Tibial nerve (tissue), 4 donors: ENCODE data around the gene ESPL1. TPM values are rescaled to one million over a fixed set of nuclear protein-coding genes. Genes with fewer than 3 reads are reported as not detected.
A peak's percentile ranks its signal among the peaks of the same experiment; 100 is the strongest.

Experiments
- DNase-seq, 2 donors: peaks; one replicate each; pipeline ENCODE4 v3.0.0-alpha.2; 2019; ENCODE audit warnings: low spot score in 2 of 2
- H3K27ac ChIP-seq, 4 donors: fragments of 200-600 bp; sonication (generic) in 3 of 4; one replicate each; pipeline ENCODE4 v1.5.1; 2017 to 2019; ENCODE audit warnings: mild to moderate bottlenecking in 1 of 4
- H3K27me3 ChIP-seq, 2 donors: fragments of 200-600 bp; sonication (generic) in 1 of 2; one replicate each; pipeline versions ENCODE4 v1.5.1 to v1.6.0; 2017 to 2019
- H3K36me3 ChIP-seq, 3 donors: fragments of 200-600 bp; sonication (generic); one replicate each; pipeline ENCODE4 v1.5.1; 2018 to 2019
- H3K4me1 ChIP-seq, 4 donors: fragments of 200-600 bp; sonication (generic) in 3 of 4; one replicate each; pipeline ENCODE4 v1.5.1; 2017 to 2019
- H3K4me3 ChIP-seq, 4 donors: fragments of 200-600 bp; sonication (generic) in 3 of 4; one replicate each; pipeline ENCODE4 v1.5.1; 2017 to 2019; ENCODE audit warnings: mild to moderate bottlenecking in 1 of 4, moderate library complexity in 1 of 4
- H3K9me3 ChIP-seq, 4 donors: fragments of 200-600 bp; sonication (generic) in 3 of 4; one replicate each; pipeline ENCODE4 v1.5.1; 2017 to 2019
- CTCF ChIP-seq, 5 experiments: fragments of 200-600 bp in 3 of 5; fragments of 450-650 bp in 2 of 5; sonication (generic) in 3 of 5; IDR thresholded peaks; one replicate each; pipeline ENCODE4 v1.5.1; 2016 to 2019; ENCODE audit warnings: antibody characterized with exemption in 5 of 5, mild to moderate bottlenecking in 3 of 5, moderate library complexity in 2 of 5
- EP300 ChIP-seq, 2 donors: sonication (generic); formaldehyde crosslinking; IDR thresholded peaks; one replicate each; pipeline ENCODE4 v1.6.1; 2017; ENCODE audit warnings: antibody characterized with exemption in 2 of 2, mild to moderate bottlenecking in 1 of 2
- POLR2A ChIP-seq, 2 donors: fragments of 450-650 bp; IDR thresholded peaks; one replicate each; pipeline ENCODE4 v1.6.1; 2017; ENCODE audit warnings: antibody characterized with exemption in 2 of 2, mild to moderate bottlenecking in 2 of 2, moderate library complexity in 2 of 2
- WGBS, 2 donors: methylation state at CpG; one replicate each; pipeline ENCODE4 v1.1.5; 2018; 5-methylcytosine and 5-hydroxymethylcytosine counted together
- total RNA-seq, 4 donors: library from RNA; depleted of rRNA; stranded (reverse); fragments of >200 nt; gene quantifications; one replicate each; pipeline ENCODE4 v1.1.0, GENCODE V29; 2016

ESPL1 gene
- total RNA-seq, 4 donors from 2014 or later = 2.2 to 8.7 (median 2.5) TPM; not detected in 1

DNA sequence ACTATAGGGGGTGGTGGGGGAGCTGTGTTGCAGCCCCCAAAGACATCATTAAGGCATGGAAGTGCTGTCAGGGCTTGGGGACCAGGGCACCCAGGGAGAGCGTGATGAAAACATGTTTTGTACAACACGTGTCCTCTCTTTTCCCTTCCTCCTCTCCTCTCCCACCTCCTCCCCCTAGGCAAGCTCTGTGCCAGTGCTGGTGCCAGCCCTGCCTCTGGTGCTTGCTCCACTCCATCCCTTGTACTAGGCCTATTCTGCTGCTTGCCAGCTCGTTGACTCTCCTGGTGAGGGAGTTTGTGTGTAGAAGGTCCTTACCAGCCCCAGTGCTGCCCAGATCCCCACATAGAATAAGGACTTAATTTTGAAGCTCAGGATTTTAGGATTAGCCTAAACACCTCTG lies 32.9 kb upstream of the ESPL1 start:
- H3K4me3 ChIP-seq = no peak overlapping the region
- no peaks in the 10 kb centered on the region for H3K36me3 ChIP-seq
- peak overlapping the region in 3 of 4 donors; percentile 90 to 98 (median 93) for H3K27ac ChIP-seq
- H3K4me1 ChIP-seq = peaks cover 0 to 50% (median 34%) of the 10 kb centered on the region in 4 donors
- no peaks in the 10 kb centered on the region for H3K27me3 ChIP-seq
- no peaks in the 10 kb centered on the region for H3K9me3 ChIP-seq
- no peak for TF ChIP-seq EP300 (IDR thresholded peaks at IDR 0.05)
- no peak for TF ChIP-seq CTCF (IDR thresholded peaks at IDR 0.05)
- no peak for TF ChIP-seq POLR2A (IDR thresholded peaks at IDR 0.05)
- WGBS, 2 donors = 15 to 34% methylated on average over 2 to 3 of the region's 3 CpGs
- DNase-seq = no peak

DNA sequence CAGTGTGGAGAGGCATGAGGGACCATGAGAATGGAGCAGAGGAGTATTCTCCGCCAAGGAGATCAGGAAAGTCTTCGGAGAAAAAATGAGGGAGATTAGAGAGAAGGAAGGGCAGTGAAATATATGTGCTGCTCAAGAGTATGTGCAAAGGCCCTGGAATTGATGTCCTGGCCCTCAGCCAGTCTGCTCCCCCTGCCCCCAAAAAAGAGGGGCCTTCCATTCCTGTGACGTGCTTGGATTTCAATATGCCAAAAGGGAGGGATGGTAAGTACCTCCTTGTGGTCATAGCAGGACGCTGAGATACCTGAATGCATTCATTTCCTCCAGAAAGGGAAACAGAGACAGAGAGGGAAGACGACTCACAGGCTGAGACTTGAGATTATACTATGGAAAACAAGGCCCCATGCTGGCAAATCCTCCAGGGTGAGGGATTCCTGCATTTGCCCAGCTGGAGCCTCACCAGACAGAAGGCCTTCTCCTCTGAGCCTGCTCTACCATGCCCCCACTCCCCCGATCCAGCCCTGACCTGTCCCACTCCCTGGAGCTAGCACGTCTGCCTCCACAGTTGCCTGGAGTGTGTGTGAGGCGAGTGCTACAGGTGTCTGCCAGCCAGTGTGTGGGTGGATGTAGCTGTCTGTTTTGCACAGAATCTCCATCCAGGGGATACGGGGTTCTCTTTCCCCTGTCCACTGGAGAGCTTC lies 32.2 kb upstream of the ESPL1 start:
- Histone ChIP-seq H3K9me3 (no peaks in the 10 kb centered on the region), H3K27ac (peak overlapping the region in 2 of 4 donors; percentile 93 to 98), H3K4me3 (no peak overlapping the region), H3K36me3 (no peaks in the 10 kb centered on the region), H3K4me1 (peaks cover 0 to 42% (median 29%) of the 10 kb centered on the region in 4 donors), H3K27me3 (no peaks in the 10 kb centered on the region)
- TF ChIP-seq POLR2A (IDR thresholded peaks at IDR 0.05) (no peak), CTCF (IDR thresholded peaks at IDR 0.05) (no peak), EP300 (IDR thresholded peaks at IDR 0.05) (no peak)
- DNase-seq = no peak
- WGBS, 2 donors = 74 to 80% methylated on average over 9 of the region's 9 CpGs

GRCh38 chr12:53236443-53237111 lies 31.5 kb upstream of the ESPL1 start:
- no peak for DNase-seq
- WGBS, 2 donors = 86 to 91% methylated on average over 1 of the region's 1 CpG
- no peak overlapping the region for H3K27ac ChIP-seq

DNA sequence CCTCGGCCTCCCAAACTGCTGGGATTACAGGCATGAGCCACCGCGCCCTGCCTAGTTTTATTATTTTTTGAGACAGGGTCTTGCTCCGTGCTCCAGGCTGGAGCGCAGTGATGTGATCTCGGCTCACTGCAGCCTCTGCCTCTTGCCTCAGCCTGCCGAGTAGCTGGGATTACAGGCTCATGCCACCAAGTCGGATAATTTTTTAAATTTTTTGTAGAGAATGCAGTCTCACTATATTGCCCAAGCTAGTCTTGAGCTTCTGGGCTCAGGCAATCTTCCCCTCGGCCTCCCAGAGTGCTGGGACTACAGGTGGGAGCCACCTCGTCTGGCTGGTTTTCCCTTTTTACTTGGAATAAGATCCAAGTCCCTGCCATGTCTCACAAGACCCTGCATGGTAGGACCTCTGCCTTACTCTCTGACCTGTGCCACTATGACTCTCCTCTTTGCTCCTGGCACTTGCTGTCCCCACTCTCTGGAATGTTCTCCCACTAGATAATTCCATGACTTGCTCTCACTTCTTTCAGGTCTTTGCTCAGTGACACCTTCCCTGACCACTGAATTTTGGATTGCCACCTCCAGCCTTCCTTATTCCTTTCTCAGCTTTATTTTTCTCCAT lies 28.3 kb upstream of the ESPL1 start:
- TF ChIP-seq POLR2A (IDR thresholded peaks at IDR 0.05) (no peak), EP300 (IDR thresholded peaks at IDR 0.05) (no peak), CTCF (IDR thresholded peaks at IDR 0.05) (no peak)
- no peak for DNase-seq
- 84 to 88% methylated on average over 10 of the region's 10 CpGs for WGBS, 2 donors
- Histone ChIP-seq H3K27ac (no peak overlapping the region), H3K9me3 (no peaks in the 10 kb centered on the region), H3K4me1 (peaks cover 0 to 5% (median 3%) of the 10 kb centered on the region in 4 donors), H3K27me3 (peaks cover 0 to 8% of the 10 kb centered on the region in 2 donors), H3K4me3 (no peak overlapping the region), H3K36me3 (no peaks in the 10 kb centered on the region)

More at GRCh38 chr12:53236443-53237111, 31.5 kb upstream of the ESPL1 start:
- no peak for TF ChIP-seq EP300 (IDR thresholded peaks at IDR 0.05)
- no peak for TF ChIP-seq CTCF (IDR thresholded peaks at IDR 0.05)
- TF ChIP-seq POLR2A (IDR thresholded peaks at IDR 0.05) = no peak
- H3K4me1 ChIP-seq = peaks cover 0 to 35% (median 26%) of the 10 kb centered on the region in 4 donors
- no peaks in the 10 kb centered on the region for H3K36me3 ChIP-seq
- no peaks in the 10 kb centered on the region for H3K27me3 ChIP-seq
- H3K9me3 ChIP-seq = no peaks in the 10 kb centered on the region
- no peak overlapping the region for H3K4me3 ChIP-seq
